ENCODE data around the gene ZNF483.
"Not testable (repeated sequence)": the region's sequence is repeated elsewhere in the genome, so short reads cannot be mapped to it uniquely, and the experiment has no call there.

The ZNF483 gene

GRCh38 chr9:111548623-111549022, 23.6 kb downstream of the ZNF483 start:
- no peak for DNase-seq

DNA sequence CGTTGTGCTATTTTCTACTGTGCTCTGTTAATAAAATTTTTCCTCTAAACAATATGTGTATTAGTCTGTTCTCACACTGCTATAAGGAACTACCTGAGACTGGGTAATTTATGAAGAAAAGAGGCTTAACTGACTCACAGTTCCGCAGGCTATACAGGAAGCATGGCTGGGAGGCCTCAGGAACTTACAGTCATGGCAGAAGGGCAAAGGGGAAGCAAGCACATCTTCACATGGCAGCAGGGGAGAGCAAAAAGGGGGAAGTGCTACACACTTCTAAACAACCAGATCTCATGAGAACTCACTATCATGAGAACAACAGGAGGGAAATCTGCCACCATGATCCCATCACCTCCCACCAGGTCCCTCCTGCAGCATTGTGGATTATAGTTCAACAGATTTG, 30.4 kb downstream of the ZNF483 start:
- DNase-seq: not testable (repeated sequence)

DNA sequence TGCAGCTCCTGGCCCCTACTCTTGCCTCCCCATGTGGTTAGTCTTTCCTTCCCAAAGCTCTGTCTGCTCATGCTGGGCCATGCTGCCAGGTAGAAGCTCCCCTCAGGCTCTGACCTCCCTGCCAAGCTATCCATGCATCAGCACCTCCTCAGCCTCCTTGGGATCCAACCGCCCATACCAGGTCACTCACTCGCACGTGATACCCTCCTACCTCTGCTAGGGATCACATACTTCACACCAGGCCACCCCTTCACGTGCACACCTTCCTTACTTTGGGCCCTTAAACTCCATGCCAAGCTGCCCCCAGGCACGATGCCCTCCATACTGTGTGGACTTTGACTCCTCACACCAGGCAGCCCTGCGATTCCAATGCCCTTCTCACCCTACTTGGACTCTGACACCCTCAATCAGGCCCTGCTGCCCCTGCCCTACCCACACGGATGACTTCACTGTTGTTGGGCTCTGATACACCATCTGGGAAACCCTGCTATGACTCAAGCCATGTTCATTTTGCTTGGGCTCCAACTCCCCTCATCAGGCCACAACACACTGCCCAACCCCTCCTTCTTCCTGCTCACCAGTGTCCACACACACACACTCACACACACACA, 34.1 kb downstream of the ZNF483 start:
- no peak for DNase-seq

- DNase-seq: no peak
Observed at GRCh38 chr9:111561165-111561719, 36.3 kb downstream of the ZNF483 start.

- DNase-seq: no peak
Observed at GRCh38 chr9:111566234-111566633, 41.3 kb downstream of the ZNF483 start.

- not testable (repeated sequence) for DNase-seq
Observed at GRCh38 chr9:111568127-111568526, 43.1 kb downstream of the ZNF483 start.

- DNase-seq: no peak
Observed at GRCh38 chr9:111572950-111573604, 48.1 kb downstream of the ZNF483 start.

GRCh38 chr9:111582888-111583287, 57.9 kb downstream of the ZNF483 start:
- no peak for DNase-seq

DNA sequence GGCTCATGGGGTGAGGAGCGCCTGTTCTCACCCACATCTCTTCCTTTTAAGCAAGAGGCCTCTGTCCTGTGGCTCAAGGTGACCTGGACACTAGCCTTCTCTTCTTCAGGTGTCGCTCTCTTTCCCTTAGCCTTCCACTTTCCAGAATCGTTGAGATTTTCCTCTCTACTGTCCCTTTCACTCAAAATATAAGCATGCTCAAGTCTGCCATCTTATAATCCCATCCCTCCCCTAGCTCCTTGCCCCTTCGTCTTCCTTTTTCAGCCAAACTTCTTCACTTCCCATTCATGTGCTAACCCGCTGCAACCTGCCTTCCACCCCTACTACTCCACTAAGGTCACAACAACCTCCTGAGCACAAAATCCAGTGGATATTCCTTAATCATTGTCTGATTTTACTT, 61.4 kb downstream of the ZNF483 start:
- DNase-seq: no peak

DNA sequence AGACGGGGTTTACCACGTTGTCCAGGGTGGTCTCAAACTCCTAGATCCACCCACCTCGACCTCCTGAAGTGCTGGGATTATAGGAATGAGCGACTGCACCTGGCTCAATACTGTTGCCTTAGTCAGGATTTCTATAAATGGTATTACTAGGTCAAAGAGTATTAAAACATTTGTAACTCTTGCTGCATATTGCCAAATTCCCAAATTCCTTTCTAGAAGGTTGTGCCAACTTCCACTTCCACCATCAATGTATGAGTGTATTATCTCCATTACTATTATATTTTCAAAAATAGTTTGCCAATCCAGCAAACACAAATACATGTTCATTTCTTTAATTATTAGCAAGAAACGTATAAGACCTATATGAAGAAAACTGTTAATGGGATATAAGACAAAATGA, 63.9 kb downstream of the ZNF483 start:
- no peak for DNase-seq

- DNase-seq: peak; percentile 59
Observed at GRCh38 chr9:111597852-111598732, 73.1 kb downstream of the ZNF483 start.

- DNase-seq: peak; percentile 3
Observed at GRCh38 chr9:111598733-111599091, 73.7 kb downstream of the ZNF483 start.

DNA sequence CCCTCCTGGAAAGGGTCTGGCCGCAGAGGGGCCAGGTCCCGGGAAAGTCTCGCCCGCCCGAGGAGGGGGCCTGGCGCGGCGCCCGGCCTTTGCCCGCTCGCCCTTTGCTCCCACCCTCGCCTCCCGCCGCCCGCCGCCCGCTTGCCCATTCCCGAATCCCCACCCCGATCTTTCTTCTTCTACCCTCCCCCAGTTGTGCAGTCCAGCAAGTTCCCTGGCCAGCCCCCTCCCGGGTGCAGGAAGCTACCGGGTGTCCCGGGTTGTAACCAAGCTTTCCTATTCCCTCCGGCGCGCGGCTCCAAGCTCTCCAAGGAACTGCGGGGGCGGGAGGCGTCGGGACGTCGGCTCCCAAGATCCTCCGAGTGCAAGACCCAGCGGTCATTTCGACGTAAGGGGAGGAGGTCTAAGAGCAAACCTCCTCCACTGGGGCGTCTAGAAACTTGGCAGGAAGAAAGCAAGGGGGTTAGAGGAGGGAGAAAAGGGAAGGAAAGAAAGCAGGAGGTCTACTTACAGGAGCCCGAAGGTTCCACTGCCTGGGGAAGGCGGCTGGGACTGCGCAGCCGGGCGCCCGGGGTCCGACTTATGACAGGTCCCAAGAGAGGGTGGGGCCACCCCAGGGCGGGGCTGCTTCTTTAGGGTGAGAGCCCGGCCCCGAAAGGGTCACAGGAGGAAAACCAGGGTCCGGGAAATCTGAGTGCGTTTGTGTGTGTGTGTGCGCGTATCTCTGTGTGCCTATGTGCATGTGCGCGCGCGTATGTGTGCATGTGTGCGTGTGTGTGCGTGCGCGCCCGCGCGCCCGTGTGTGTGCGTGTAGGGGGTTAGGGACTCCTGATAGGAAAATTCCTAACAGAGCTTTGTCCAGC, 74.3 kb downstream of the ZNF483 start, which contains the start of gene PTGR1:
Gene PTGR1, minus strand, starts transcription at position 556 of the 863 bp plus-strand sequence. CDS start 2,225 bp downstream, outside the sequence.
- DNase-seq: peak; percentile 16

DNA sequence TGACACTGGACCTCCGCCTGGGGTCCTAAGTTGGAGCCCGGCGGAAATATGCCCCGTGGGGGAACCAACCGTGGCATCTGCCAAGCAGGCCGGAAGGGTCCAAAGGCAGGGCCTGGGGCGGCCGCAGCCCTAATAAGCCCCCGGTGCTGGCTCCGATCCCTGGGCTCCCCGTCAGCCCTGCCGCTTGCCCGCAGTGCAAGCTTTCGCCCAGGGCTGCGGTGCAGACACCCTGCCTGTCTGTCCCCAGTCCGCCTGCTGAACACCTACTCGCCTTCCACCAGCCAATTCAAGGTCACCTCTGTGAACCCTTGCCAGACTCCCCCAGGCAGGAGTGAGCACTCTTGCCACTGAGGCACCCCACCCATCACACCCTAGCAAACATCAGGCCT, 75.0 kb downstream of the ZNF483 start:
- no peak for DNase-seq

DNA sequence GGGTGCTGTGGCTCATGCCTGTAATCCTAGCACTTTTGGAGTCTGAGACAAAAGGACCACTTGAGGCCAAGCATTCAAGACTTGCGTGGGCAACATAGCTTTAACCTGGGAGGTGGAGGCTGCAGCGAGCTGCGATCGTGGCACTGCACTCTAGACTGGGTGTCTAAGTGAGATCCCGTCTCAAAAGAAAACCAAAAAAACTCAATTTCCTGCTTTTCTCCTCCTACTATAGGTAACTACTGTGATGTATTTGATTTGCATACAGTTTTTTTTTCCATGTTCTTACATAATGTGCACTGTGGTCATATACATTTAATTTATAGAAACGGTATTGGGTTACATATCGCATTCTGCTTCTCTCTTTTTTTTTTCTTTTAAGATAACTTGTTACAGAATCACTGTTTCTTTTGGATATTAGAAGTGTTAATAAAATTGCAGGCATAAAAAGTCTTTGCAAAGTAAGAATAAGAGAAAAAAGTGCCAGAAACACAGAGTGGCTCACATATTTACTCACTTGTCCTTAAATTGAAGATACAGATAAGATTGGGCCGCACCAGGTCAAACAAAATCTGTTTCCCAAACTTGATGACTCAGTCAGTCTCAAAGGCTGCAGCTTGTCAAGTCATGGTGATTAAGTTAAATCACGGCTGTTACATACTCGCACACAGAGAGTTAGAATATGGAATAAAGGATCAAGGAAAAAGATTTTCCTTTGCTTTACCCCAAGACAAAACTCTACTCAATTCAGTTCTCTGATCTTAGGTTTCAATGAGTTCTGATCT, 76.4 kb downstream of the ZNF483 start:
- DNase-seq: no peak

- DNase-seq: no peak
Observed at GRCh38 chr9:111603041-111603440, 78.1 kb downstream of the ZNF483 start.

- DNase-seq: no peak
Observed at GRCh38 chr9:111604054-111604615, 79.2 kb downstream of the ZNF483 start.

GRCh38 chr9:111605041-111605559, 80.1 kb downstream of the ZNF483 start:
- no peak for DNase-seq

GRCh38 chr9:111610149-111610548, 85.2 kb downstream of the ZNF483 start:
- DNase-seq: no peak

DNA sequence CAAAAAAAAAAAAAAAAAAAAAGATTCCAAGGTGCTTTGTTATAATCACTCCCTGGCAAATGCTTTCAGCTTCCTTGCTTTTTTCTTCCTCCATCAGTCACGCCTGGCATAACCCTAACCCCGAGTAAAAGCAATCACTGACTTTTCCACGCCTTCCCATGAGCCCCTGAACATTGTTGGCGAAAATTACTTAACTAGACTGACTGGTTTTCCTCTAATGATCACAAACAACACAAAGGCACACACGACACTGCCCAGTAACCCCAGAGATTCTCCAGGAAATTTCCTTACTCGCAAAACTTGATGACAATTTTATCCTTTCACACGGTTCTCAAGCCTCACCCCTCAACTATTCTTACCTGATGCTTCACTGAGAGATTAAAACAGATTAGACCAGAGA, 85.9 kb downstream of the ZNF483 start:
- DNase-seq: no peak

- DNase-seq: no peak
Observed at GRCh38 chr9:111613436-111614040, 88.6 kb downstream of the ZNF483 start.
